GM12872 (cell line): ENCODE measurements around the gene TMIGD3.

Experiments
- CTCF ChIP-seq: IDR thresholded peaks from 3 replicates; pipeline ENCODE4 v1.5.1; 2011; ENCODE audit warnings: low read depth, mild to moderate bottlenecking, low read length, moderate library complexity; ENCODE audit not compliant: insufficient read depth

The TMIGD3 gene

DNA sequence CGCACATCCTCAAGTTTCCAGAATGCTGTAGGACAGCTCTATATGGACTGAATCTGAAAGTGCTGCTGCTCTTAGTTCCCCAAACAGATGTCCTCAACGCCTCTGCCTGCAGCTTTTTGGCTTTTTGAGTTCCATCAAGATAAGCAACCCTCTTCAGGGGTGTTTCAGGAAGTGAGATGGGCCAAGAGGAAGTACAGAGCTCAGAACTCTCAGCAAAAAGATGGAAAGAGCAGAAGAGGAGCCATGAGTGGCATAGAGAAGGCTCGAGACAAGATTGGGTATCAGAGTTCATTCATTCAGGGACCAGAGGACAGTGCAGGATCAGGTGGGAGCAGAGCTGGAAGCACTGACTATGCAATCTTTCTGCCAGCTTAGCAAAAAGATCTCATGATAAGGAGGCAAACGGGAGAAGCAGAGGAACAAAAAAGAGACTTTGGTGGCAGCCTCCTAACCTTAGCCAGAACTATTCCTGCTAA is at the start of gene TMIGD3, which contains the start of gene ADORA3:
TSS of gene TMIGD3 (minus strand) at position 49 of the 476 bp plus-strand sequence. CDS start 279 bp downstream, outside the sequence.
TSS of gene ADORA3 (minus strand) at position 49 of the 476 bp plus-strand sequence. CDS start 279 bp downstream, outside the sequence.
- TF ChIP-seq CTCF: no peak

DNA sequence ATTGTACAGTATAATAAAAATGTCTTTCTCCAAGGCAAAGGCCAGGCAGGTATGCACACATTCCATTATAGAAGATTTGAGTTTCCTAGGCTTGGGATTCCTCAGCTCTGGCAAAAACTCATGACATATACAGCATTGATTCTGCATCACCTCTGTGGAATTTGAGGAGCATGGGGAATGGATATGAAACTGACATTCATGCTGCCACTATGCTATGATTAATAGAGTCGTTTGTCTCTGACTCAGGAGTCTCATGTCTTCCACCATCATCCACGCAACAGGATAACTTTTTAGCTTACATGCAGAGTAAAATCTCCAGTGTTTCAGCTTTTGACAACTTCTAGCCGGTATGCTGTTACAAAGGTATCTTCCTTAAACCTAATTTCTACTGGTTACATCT is 49.8 kb upstream of the TMIGD3 start:
- no peak for TF ChIP-seq CTCF

DNA sequence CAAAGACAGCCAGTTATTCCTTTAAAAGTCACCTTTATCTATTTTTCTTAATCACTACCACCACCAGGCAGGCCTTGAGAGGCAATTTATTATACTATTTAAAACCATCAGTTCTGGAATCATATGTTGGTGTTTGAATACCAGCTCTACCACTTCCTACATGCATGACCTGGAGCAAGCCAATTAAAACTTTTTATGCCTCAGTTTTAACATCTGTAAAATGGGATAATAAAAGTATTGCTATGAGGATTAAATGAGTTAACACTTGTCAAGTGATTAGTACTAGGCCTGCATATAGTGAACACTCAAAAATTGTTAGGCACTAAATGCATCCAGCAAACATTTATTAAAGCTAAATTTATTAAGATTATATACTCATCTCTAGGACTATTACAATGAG is 49.2 kb upstream of the TMIGD3 start:
- TF ChIP-seq CTCF: no peak

DNA sequence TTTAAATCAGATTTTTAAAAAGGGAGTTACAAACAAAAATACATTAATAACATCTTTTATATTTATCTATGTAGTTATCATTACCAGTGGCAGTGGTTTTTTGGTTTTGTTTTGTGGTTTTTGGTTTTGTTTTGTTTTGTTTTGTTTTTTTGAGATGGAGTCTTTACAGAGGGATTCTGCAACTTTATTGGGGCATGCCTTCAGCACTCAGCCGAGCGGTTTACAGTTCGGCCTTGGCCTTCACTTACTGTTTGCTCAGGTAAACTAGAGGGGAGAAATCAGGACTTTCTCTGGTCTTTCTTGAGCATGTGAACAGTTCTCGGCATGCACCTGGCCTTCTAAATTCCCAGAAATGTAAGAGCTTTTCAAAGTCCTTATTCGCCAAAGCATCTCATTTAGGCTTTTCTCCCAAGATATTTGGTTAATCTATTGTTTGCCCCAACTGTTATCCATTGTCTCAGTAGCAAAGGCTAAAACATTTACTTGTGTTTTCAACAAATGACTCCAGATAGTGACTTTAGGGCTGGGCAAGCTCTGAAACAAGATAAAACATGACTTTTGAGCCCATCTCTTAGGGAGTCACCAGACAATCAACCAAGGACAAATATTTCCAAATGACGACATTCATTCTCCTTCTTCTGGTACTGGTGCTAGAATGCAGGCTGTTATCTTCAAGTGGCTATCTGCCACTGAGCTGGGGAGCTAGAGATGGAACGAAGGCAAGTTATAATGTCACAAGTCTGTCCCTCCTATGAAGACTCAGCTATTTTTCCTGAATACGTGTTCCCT is 48.4 kb upstream of the TMIGD3 start:
- TF ChIP-seq CTCF: no peak

DNA sequence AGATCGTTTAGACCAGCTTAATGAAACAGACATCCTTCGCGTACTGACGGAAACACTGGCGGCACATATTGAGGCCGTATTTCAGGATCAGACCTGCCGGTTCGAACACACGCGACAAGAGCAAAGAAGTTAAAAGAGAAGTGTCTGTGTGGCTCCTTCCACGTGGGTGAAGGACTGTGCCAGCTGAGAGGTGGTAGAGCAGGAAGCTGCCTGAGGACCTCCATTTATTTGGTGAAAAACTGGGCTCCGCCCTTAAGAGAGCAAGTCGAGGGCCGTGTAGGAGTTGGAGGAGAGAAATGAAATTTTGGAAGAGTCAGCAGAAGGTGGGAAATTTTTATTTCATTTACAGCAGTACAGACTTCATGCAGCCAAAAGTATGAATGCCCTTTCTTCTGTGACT is 38.8 kb upstream of the TMIGD3 start:
- TF ChIP-seq CTCF: no peak

GRCh38 chr1:111541721-111542120 is 38.3 kb upstream of the TMIGD3 start:
- no peak for TF ChIP-seq CTCF

DNA sequence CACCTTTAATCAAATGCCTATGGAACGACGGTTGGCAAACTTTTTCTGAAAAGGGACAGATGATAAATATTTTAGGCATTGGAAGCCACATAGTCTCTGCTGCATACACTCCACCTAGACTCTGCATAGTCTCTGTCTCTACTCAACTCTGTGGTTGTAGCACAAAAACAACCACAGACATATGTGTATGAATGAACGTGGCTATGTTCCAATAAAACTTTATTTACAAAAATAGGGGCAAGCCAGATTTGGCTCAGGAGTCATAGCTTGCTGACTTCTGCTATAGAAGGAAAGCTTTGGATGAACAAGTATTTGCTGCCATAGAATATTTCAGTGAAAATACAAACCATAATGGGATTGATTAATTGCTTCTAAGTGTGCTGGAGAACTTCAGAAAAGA is 37.5 kb upstream of the TMIGD3 start:
- no peak for TF ChIP-seq CTCF
